Kidney (tissue), 14 donors: ENCODE measurements around the gene KRT27. TPM values are rescaled to one million over a fixed set of nuclear protein-coding genes. Genes with fewer than 3 reads are reported as not detected.
A peak's percentile ranks its signal among the peaks of the same experiment; 100 is the strongest.

Source experiments
- DNase-seq, 5 donors: peaks; one replicate each; pipeline ENCODE4 v3.0.0-alpha.2; 2013 to 2020
- FAIRE-seq: peaks from 2 replicates; lab custom pipeline; 2012; peaks lifted over from hg19 to GRCh38; lab: Jason Lieb, UNC
- H3K27ac ChIP-seq, 2 donors: one replicate each; pipeline ENCODE4 v1.7.0; 2013; ENCODE audit warnings: low read depth in 2 of 2, low read length in 2 of 2, inconsistent platforms in 1 of 2
- H3K27me3 ChIP-seq: one replicate; pipeline ENCODE4 v1.7.1; 2013; ENCODE audit warnings: low read length, inconsistent platforms; ENCODE audit not compliant: control insufficient read depth, insufficient read depth
- H3K36me3 ChIP-seq, 3 donors: one replicate each; pipeline versions ENCODE4 v1.7.0 to v1.7.1; 2013; ENCODE audit warnings: low read length in 3 of 3, control low read depth in 1 of 3, inconsistent platforms in 1 of 3; ENCODE audit not compliant: insufficient read depth in 3 of 3, control insufficient read depth in 2 of 3
- H3K4me1 ChIP-seq, 3 donors: one replicate each; pipeline versions ENCODE4 v1.7.0 to v1.7.1; 2013; ENCODE audit warnings: low read length in 3 of 3, inconsistent platforms in 1 of 3, low read depth in 1 of 3; ENCODE audit not compliant: control insufficient read depth in 2 of 3, insufficient read depth in 2 of 3
- H3K4me3 ChIP-seq, 3 donors: one replicate each; pipeline versions ENCODE4 v1.7.0 to v1.8.1; 2013; ENCODE audit warnings: low read length in 3 of 3, control low read depth in 1 of 3, inconsistent platforms in 1 of 3
- H3K9ac ChIP-seq, 3 donors: one replicate each; pipeline versions ENCODE4 v1.7.0 to v1.7.1; 2013; ENCODE audit warnings: low read length in 3 of 3, control low read depth in 1 of 3, inconsistent platforms in 1 of 3
- H3K9me3 ChIP-seq, 3 donors: one replicate each; pipeline versions ENCODE4 v1.7.0 to v1.7.1; 2013; ENCODE audit warnings: low read length in 3 of 3, control low read depth in 1 of 3, inconsistent platforms in 1 of 3; ENCODE audit not compliant: control insufficient read depth in 2 of 3, insufficient read depth in 1 of 3
- intact Hi-C: fragments of 100-400 bp; cut with DNase I; formaldehyde crosslinking; loops from one replicate; pipeline ENCODE4 v1.11.1; 2022
- polyA plus RNA-seq: library from polyadenylated mRNA; stranded (reverse); fragments of 350-450 nt; fragmentation: Illumina TruSeq; extraction: RNeasy Lipid Tissue Mini Kit (QIAGEN cat#74804); gene quantifications from one replicate; pipeline ENCODE4 v1.2.3, GENCODE V29; 2014; ENCODE audit warnings: low read depth, low replicate concordance; ENCODE audit not compliant: insufficient read depth
- total RNA-seq: library from RNA; stranded (reverse); fragmentation: NEBNext Ultra II Directional; extraction: Animal tissue kit (Norgen Biotek cat#: 25700); gene quantifications from one replicate; pipeline ENCODE4 v1.2.1, GENCODE V29; 2021
- TF ChIP-seq, protein P1 (sequence below): IDR thresholded peaks from 3 replicates; pipeline ENCODE4 v1.5.1; 2012; ENCODE audit warnings: mild to moderate bottlenecking, moderate library complexity, borderline replicate concordance; ENCODE audit not compliant: insufficient read depth; ENCODE audit errors: extremely low read depth
- donor health status: control.
- donor health status: control.
- donor health status: control.
- donor health status: control.
- donor health status: control.
- donor health status: DM: yes; HTN: yes; CAD: no.
- donor health status: Normal renal cell carcinoma (clear cell type).

KRT27 gene
- total and polyA plus RNA-seq, 2 donors from 2014 or later: not detected

GRCh38 chr17:40819528-40820125 is 37.3 kb upstream of the KRT27 start:
- DNase-seq (peak in 1 of 5 donors; percentile 39), FAIRE-seq (no peak)
- H3K9me3 ChIP-seq: no peaks in the 10 kb centered on the region
- H3K9ac ChIP-seq: peak overlapping the region in 2 of 3 donors; percentile 69 to 75
- H3K27ac ChIP-seq: peak overlapping the region; percentile 63 to 75
- H3K36me3 ChIP-seq: peaks cover 0 to 2% (median 0%) of the 10 kb centered on the region in 3 donors
- H3K4me1 ChIP-seq: peaks cover 0 to 4% (median 0%) of the 10 kb centered on the region in 3 donors
- TF ChIP-seq, protein P1, sequence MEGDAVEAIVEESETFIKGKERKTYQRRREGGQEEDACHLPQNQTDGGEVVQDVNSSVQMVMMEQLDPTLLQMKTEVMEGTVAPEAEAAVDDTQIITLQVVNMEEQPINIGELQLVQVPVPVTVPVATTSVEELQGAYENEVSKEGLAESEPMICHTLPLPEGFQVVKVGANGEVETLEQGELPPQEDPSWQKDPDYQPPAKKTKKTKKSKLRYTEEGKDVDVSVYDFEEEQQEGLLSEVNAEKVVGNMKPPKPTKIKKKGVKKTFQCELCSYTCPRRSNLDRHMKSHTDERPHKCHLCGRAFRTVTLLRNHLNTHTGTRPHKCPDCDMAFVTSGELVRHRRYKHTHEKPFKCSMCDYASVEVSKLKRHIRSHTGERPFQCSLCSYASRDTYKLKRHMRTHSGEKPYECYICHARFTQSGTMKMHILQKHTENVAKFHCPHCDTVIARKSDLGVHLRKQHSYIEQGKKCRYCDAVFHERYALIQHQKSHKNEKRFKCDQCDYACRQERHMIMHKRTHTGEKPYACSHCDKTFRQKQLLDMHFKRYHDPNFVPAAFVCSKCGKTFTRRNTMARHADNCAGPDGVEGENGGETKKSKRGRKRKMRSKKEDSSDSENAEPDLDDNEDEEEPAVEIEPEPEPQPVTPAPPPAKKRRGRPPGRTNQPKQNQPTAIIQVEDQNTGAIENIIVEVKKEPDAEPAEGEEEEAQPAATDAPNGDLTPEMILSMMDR: no peak
- intact Hi-C loops: no loop called here
- peak overlapping the region; percentile 85 to 95 (median 94) for H3K4me3 ChIP-seq
- no peaks in the 10 kb centered on the region for H3K27me3 ChIP-seq

DNA sequence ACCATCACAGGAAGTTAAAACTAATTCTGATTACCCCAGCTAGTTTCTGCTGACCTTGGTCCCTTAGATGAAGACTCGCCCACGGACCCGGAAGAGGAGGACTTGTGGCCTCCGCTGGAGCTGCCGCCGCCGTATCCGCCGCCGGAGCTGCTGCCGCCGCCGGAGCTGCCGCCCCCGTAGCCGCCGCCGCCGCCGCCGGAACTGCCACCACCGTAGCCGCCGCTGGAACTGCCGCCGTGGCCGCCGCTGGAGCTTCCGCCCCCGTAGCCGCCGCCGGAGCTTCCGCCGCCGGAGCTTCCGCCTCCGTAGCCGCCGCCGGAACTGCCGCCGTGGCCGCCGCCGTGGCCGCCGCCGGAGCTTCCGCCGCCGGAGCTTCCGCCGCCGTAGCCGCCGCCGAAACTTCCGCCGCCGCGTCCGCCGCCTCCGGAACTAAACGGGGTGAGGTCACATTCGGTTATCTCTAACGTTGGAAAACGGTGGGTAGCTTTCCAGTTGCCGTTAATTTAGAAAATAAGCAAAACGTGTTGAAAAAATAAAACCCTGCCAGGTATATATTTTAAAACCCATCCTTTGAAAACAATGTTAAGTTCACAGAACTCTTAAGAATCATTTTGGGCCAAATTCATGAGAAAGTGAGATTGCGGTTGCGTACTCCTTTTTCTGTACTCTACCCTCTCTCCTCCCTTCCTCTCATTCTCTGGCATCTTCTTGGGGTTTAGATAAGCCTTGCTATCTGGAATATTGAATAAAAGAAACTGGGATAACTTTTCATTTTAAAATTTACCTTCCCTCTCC is 36.6 kb upstream of the KRT27 start:
- Histone ChIP-seq H3K27me3 (no peaks in the 10 kb centered on the region), H3K9ac (peak overlapping the region; percentile 58 to 89 (median 69)), H3K36me3 (peaks cover 0 to 2% (median 0%) of the 10 kb centered on the region in 3 donors), H3K4me1 (peaks cover 0 to 4% (median 0%) of the 10 kb centered on the region in 3 donors), H3K4me3 (peak overlapping the region; percentile 90 to 95 (median 95)), H3K27ac (peak overlapping the region; percentile 83 to 92), H3K9me3 (no peaks in the 10 kb centered on the region)
- DNase-seq: peak; percentile 87 to 94 (median 90)
- no peak for FAIRE-seq
- TF ChIP-seq, protein P1: no peak
- intact Hi-C loops: no loop called here

DNA sequence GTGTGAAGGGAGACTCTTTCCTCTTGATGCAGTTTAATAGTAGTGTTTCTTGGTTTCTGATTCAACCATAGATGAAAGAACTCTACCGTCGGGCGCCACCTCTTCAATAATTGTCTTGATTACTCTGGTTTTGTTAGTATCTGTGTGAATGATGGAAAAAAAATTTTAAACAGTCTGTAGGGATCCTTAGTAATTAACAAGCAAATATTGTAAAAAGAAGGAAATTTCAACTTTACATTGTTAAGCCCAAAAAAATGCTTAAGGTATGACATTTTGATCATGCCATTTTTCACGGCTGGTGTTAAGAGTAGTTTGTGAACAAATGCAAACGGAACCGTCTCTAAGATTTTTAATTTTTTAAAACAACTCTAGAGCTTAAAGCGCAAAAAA is 36.0 kb upstream of the KRT27 start:
- peaks cover 0 to 2% (median 0%) of the 10 kb centered on the region in 3 donors for H3K36me3 ChIP-seq
- FAIRE-seq (no peak), DNase-seq (no peak)
- H3K4me1 ChIP-seq: peaks cover 0 to 4% (median 0%) of the 10 kb centered on the region in 3 donors
- intact Hi-C loops: no loop called here
- TF ChIP-seq, protein P1: no peak
- peak overlapping the region; percentile 46 to 89 (median 58) for H3K9ac ChIP-seq
- H3K9me3 ChIP-seq: no peaks in the 10 kb centered on the region
- H3K27ac ChIP-seq: peak overlapping the region; percentile 83 to 92
- peak overlapping the region; percentile 87 to 95 (median 90) for H3K4me3 ChIP-seq
- H3K27me3 ChIP-seq: no peaks in the 10 kb centered on the region
